T-helper 2 cell (primary cell): ENCODE results near the gene KCNK1.

Experiments
- DNase-seq, 5 experiments: peaks; one replicate each; pipeline versions ENCODE4 v3.0.0 to v3.0.0-alpha.2; 2012 to 2022
- total RNA-seq, 2 donors: gene quantifications; one replicate each; lab custom pipeline; 2026; lab: John Stamatoyannopoulos, UW

The KCNK1 gene
- total RNA-seq: 0.62 to 0.81 reads per million in 2 donors

- DNase-seq: peak in 1 of 5 experiments; percentile 64
Observed at GRCh38 chr1:233613252-233614172, at the start of gene KCNK1. TSS of gene KCNK1 (plus strand) at chr1:233614106. CDS start at chr1:233614172, 66 bp downstream.

GRCh38 chr1:233565313-233565712 lies 48.6 kb upstream of the KCNK1 start:
- no peak for DNase-seq

GRCh38 chr1:233566886-233567285 lies 47.0 kb upstream of the KCNK1 start:
- DNase-seq: no peak

GRCh38 chr1:233569636-233570035 lies 44.3 kb upstream of the KCNK1 start:
- no peak for DNase-seq

GRCh38 chr1:233570216-233570615 lies 43.7 kb upstream of the KCNK1 start:
- DNase-seq: no peak

GRCh38 chr1:233570706-233571105 lies 43.2 kb upstream of the KCNK1 start:
- no peak for DNase-seq

GRCh38 chr1:233572896-233573295 lies 41.0 kb upstream of the KCNK1 start:
- no peak for DNase-seq

- DNase-seq: no peak
Observed at GRCh38 chr1:233575450-233575849, 38.5 kb upstream of the KCNK1 start.

GRCh38 chr1:233582439-233582838 lies 31.5 kb upstream of the KCNK1 start:
- no peak for DNase-seq

- no peak for DNase-seq
Observed at GRCh38 chr1:233584376-233584775, 29.5 kb upstream of the KCNK1 start.

GRCh38 chr1:233584931-233585330 lies 29.0 kb upstream of the KCNK1 start:
- peak in 1 of 5 experiments; percentile 24 for DNase-seq

GRCh38 chr1:233586301-233586700 lies 27.6 kb upstream of the KCNK1 start:
- no peak for DNase-seq

GRCh38 chr1:233587196-233587595 lies 26.7 kb upstream of the KCNK1 start:
- no peak for DNase-seq

GRCh38 chr1:233587958-233588799 lies 25.7 kb upstream of the KCNK1 start:
- DNase-seq: no peak

GRCh38 chr1:233597489-233597901 lies 16.4 kb upstream of the KCNK1 start:
- peak in 1 of 5 experiments; percentile 60 for DNase-seq

- peak in 2 of 5 experiments; percentile 28 to 95 for DNase-seq
Observed at GRCh38 chr1:233598891-233599541, 14.9 kb upstream of the KCNK1 start.

- peak in 1 of 5 experiments; percentile 39 for DNase-seq
Observed at GRCh38 chr1:233599542-233600073, 14.3 kb upstream of the KCNK1 start.

- no peak for DNase-seq
Observed at GRCh38 chr1:233600488-233600887, 13.4 kb upstream of the KCNK1 start.

- no peak for DNase-seq
Observed at GRCh38 chr1:233603478-233603877, 10.4 kb upstream of the KCNK1 start.

GRCh38 chr1:233605205-233605604 lies 8.7 kb upstream of the KCNK1 start:
- DNase-seq: no peak

- DNase-seq: peak in 1 of 5 experiments; percentile 59
Observed at GRCh38 chr1:233606813-233607212, 7.1 kb upstream of the KCNK1 start.
